Measurements from ENCODE around the gene ZNF775.

The ZNF775 gene

GRCh38 chr7:150415161-150416153 lies 36.3 kb downstream of the ZNF775 start:
- DNase-seq, result no peak

GRCh38 chr7:150417239-150417638 lies 38.1 kb downstream of the ZNF775 start:
- DNase-seq, result no peak

GRCh38 chr7:150417863-150418262 lies 38.7 kb downstream of the ZNF775 start:
- DNase-seq, result no peak

- DNase-seq, result no peak
Measured at GRCh38 chr7:150420242-150420641, 41.1 kb downstream of the ZNF775 start.

GRCh38 chr7:150420987-150421674 lies 42.0 kb downstream of the ZNF775 start:
- peak; percentile 30 to 70 for DNase-seq

- no peak for DNase-seq
Measured at GRCh38 chr7:150421831-150422230, 42.7 kb downstream of the ZNF775 start.

- no peak for DNase-seq
Measured at GRCh38 chr7:150425670-150426069, 46.5 kb downstream of the ZNF775 start.

GRCh38 chr7:150428671-150429451 lies 49.7 kb downstream of the ZNF775 start:
- peak; percentile 81 to 91 for DNase-seq

GRCh38 chr7:150429699-150430098 lies 50.6 kb downstream of the ZNF775 start:
- no peak for DNase-seq

- no peak for DNase-seq
Measured at GRCh38 chr7:150430465-150431085, 51.4 kb downstream of the ZNF775 start.

GRCh38 chr7:150431839-150432658 lies 52.9 kb downstream of the ZNF775 start:
- no peak for DNase-seq

- no peak for DNase-seq
Measured at GRCh38 chr7:150432915-150433892, 54.1 kb downstream of the ZNF775 start.

GRCh38 chr7:150434240-150434639 lies 55.1 kb downstream of the ZNF775 start:
- DNase-seq, result no peak

GRCh38 chr7:150435047-150435389 lies 55.9 kb downstream of the ZNF775 start:
- DNase-seq, result no peak

GRCh38 chr7:150435390-150436073 lies 56.4 kb downstream of the ZNF775 start:
- DNase-seq, result no peak

- no peak for DNase-seq
Measured at GRCh38 chr7:150439967-150440366, 60.8 kb downstream of the ZNF775 start.

GRCh38 chr7:150441524-150441923 lies 62.4 kb downstream of the ZNF775 start:
- no peak for DNase-seq

- no peak for DNase-seq
Measured at GRCh38 chr7:150442811-150443210, 63.7 kb downstream of the ZNF775 start.

GRCh38 chr7:150443793-150444540 lies 64.8 kb downstream of the ZNF775 start:
- no peak for DNase-seq

All from NCI-H524 (cell line).